Renal cortical epithelial cell (primary cell): ENCODE data around the gene CCDC85C. TPM values are rescaled to one million over a fixed set of nuclear protein-coding genes. Genes with fewer than 3 reads are reported as not detected.
"Not testable (repeated sequence)": the region's sequence is repeated elsewhere in the genome, so short reads cannot be mapped to it uniquely, and the experiment has no call there.

Source experiments
- DNase-seq: peaks from one replicate; pipeline ENCODE4 v3.0.0-alpha.2; 2011; ENCODE audit warnings: low read depth
- total RNA-seq: library from RNA; depleted of rRNA; stranded (reverse); fragments of >200 nt; gene quantifications from 2 replicates; pipeline ENCODE4 v1.2.3, GENCODE V29; 2014

The CCDC85C gene
- total RNA-seq: 11.0 and 11.6 TPM in 2 replicates

DNA sequence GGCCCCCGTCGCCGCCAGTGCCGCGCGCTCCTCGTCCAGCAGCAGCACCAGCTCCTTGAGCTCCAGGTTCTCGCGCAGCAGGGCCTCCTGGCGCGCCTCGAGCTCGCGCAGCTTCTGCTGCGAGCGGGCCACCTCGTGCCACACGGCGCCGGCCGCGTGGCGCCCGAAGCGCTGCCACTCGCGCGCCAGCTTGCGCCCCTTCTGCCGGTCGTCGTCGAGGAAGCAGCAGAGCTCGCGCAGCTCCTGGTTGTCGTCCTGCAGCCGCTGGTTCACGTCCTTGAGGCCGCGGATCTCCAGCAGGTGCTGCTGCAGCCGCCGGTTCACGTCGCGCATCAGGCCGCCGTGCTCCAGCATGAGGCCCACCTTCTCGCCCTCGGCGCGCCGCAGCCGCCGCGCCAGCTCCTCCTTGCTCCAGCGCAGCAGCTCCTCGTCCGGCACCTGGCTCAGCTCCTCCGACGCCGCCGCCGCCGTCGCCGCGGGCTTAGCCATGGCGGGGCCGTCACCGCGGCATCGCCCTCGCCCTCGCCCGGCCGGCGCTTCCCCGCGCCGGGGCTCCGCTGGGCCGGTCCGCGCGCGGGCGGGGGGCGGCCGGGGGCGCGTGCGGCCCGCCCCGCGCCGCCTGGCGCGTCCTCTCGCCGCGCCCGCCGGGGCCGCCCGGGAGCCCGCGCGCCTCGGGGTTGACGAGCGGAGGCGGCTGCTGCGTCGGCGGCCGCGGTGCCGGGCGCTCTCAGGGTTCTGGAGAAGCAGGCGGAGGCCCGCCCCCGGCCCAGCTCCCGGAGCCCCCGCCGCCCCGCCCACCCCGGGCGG is at the start of gene CCDC85C:
TSS of gene CCDC85C (minus strand) at position 737 of the 807 bp plus-strand sequence. CDS start at position 489, 248 bp downstream.
- DNase-seq: no peak

- no peak for DNase-seq
Observed at GRCh38 chr14:99651953-99652746, 48.1 kb upstream of the CCDC85C start.

GRCh38 chr14:99650189-99650588 is 46.2 kb upstream of the CCDC85C start:
- DNase-seq: no peak

- DNase-seq: no peak
Observed at GRCh38 chr14:99649643-99650042, 45.6 kb upstream of the CCDC85C start.

DNA sequence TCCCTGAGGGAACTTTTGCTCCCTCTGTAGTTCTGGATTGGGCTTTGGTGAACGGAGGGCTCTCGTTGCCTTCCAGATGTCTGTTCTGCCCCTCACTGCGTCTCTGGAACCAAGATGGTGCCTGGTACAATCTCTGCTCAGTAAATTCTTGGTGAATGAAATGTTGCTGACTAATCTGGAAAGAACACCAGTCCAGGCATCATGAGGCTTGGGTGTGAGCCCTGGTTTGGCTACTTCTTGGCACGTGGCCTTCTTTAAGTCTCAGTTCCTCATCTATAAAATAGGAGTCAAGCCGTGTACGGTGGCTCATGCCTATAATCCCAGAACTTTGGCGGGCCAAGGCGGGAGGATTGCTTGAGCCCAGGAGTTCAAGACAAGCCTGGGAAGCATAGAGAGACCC is 45.2 kb upstream of the CCDC85C start:
- DNase-seq: no peak

DNA sequence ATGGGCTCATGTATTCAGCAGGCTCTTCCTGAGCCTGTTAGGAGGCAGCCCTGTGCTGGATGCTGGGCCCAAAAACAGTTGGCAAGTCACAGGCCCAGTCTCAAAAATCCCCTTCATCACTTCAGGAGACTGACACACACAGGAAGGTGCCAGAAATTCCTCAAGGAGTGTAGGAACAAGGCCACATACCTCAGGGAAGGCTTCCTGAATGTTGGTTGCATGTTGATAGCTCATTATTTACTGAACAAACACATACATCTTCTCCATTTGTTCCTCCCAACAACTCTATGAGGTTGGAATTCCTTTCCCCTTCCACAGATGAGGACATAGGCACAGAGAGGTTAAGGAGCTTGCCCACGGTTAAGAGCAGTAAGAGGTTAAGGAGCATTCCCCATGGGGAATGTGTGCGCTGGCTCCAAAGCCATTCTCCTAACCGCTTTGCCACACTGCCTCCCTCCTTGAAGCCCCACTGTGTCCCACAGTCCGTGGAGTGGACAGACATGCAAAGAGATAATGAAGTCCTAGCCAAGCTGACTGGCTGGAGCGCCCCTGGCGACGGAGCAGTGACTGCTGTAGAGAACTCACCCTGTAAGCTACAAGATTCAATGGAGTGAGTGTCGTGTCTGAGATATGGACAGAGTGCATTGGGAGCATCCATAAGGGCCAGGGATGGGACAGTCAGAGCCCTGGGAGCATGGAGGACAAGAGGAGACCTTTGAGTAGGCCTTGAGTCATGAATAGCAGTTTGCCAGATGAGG is 44.2 kb upstream of the CCDC85C start:
- DNase-seq: no peak

DNA sequence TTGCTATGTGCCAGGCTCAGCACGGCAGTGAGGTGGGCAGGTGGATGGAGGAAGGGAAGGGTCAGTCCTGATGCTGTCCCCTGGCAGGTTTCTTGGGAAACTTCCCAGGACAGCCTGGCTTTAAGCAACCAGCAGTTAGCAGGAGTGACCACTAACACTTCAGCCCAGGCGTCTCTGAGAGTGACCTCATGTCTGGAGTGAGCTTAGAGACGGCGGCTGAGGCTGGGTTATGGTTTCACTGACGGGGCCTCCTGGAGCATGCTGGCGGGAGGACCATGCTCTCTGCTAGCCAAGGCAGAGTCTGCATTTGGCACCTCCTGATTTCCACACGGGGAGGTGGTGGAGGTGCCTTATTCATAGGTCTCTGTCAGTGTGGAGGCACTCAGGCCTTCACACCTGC is 43.4 kb upstream of the CCDC85C start:
- no peak for DNase-seq

- no peak for DNase-seq
Observed at GRCh38 chr14:99645545-99646505, 41.8 kb upstream of the CCDC85C start.

DNA sequence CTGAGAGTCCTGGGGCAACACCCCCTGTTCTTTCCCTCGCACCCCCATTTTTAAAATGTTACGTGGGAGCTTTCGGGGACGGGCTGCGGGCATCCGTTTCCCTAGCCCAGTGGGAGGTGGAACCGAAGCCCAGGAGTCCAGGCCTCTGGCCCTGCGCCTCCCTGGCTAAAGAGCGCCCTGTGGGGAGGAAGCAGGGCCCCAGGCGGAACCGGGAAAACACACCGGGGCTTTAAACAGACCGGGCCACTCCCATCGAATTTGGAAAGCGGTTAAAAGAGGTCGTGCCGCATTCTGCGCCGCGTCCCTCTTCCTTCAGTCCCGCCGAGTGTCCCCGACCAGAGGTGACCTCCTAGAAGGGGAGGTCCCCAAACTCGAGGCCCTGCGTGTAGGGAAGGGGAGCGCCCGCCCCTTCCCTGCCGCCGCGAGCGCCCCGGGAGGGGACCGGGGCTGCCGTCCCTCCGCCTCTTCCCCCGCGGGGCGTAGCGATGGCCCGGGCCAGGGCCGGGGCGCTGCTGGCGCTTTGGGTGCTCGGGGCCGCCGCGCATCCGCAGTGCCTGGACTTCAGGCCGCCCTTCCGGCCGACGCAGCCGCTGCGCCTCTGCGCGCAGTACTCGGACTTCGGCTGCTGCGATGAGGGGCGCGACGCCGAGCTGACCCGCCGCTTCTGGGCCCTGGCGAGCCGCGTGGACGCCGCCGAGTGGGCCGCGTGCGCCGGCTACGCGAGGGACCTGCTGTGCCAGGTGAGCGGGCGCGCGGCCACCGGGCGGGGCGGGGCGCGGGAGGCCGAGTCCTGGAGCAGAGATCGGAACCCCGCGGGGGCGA is 40.9 kb upstream of the CCDC85C start, which contains the start of gene HHIPL1:
TSS of gene HHIPL1 (plus strand) at position 407 of the 822 bp plus-strand sequence. CDS start at position 486, 79 bp downstream.
- DNase-seq: no peak

- DNase-seq: no peak
Observed at GRCh38 chr14:99644035-99644587, 40.1 kb upstream of the CCDC85C start.

GRCh38 chr14:99643343-99643742 is 39.3 kb upstream of the CCDC85C start:
- DNase-seq: no peak

DNA sequence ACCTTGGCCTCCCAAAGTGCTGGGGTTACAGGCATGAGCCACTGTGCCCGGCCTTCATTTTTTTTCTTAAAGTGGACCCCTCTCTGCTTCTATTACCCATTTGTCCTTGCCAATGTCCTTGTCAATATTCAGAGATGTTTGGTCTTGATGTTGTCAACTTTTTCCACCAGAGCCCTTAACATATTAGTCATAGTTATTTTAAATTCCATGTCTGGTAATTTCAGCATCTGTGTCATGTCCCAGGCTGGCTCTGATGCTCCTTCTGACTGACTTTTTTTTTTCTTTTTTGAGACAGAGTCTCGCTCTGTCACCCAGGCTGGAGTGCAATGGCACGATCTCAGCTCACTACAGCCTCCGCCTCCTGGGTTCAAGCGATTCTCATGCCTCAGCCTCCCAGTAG is 38.8 kb upstream of the CCDC85C start:
- DNase-seq: not testable (repeated sequence)

DNA sequence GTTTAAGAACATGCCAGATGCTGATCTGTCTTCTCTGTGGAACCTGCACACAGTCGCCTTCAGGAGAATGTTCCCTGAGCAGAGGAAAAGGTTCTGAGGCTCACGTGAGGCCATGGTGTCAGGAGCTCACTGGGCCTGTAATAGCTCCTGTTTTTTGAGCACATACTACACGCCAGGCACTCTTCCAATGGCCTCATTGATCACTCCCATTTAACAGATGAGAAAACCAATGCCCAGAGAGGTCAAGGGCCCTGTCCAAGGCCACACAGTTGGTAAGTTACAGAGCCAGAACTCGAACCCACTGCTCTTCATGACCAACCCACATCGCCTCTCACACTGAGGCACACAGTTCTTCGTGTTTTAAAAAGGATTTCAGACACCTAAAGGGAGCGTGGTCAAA is 33.6 kb upstream of the CCDC85C start:
- DNase-seq: no peak

- no peak for DNase-seq
Observed at GRCh38 chr14:99636487-99636886, 32.5 kb upstream of the CCDC85C start.

- no peak for DNase-seq
Observed at GRCh38 chr14:99635116-99635515, 31.1 kb upstream of the CCDC85C start.

DNA sequence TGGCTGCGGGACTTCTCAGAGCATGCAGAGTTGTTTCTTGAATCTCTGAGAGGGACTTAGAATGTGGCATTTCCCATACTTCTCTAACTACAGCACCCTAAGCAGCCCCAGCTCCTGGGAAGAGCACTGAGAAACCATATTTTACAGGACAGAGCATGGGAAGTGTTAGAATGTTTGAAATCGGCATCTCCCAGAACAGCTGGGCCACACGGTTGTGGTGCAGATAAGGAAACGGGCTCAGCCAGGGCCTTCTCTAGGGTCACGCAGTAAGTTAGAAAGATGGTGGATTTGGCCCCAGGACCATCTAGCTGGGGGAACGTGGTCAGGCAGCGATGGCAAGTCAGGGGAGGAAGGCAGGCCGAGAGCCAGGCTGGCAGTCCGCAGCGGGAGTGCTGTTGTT is 30.4 kb upstream of the CCDC85C start:
- DNase-seq: no peak

- no peak for DNase-seq
Observed at GRCh38 chr14:99633918-99634317, 29.9 kb upstream of the CCDC85C start.

DNA sequence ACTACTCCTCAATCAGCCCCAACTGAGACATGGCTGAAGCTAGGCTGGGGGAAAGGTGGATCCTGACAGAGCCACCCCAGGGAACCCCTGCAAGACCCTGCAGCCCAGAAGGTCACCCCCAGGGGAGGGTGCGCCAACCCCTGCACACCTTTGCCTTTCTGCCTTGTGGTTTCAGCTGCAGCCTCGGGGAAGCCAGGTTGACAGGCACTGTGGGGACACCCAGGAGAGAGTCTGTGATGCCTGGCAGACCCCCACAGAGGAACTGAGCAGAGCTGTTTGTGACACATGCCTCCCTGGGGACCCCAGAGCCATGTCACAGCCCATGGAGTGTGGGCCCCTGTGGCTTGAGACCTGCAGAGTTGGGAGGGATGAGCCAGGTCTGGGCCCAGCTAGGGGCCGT is 29.1 kb upstream of the CCDC85C start:
- no peak for DNase-seq

DNA sequence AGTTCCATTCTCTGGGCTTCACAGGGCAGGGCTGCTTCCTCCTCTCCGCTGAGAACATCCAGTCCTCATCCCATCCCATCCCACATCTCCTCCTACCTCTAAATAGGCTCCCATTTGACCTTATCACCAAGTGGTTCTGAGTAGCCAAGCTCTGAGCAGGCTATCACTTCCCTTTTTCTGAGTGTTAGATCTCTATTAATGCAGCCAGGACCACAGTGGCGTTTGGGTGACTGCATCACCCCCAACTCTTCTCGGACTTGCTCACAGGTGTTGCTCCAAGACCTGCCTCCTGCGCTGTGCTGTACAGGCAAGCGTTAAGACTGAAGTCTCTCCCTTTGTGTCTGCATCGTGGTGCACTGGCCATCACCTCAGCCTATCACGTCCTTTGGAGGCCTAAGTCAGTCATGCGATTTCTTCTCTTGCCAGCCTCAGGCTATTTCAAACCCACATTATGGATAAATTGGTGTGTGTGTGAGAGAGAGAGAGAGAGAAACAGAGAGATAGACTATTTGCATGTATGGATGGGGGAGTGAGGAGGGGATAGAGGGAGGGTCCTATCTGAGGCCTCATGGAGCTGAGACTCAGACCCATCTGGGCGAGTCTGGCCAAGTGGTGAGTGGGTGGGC is 28.5 kb upstream of the CCDC85C start:
- no peak for DNase-seq
